Measurements from ENCODE around the gene FGFR2.
"Not testable (repeated sequence)": the region's sequence is repeated elsewhere in the genome, so short reads cannot be mapped to it uniquely, and the experiment has no call there.

The FGFR2 gene

DNA sequence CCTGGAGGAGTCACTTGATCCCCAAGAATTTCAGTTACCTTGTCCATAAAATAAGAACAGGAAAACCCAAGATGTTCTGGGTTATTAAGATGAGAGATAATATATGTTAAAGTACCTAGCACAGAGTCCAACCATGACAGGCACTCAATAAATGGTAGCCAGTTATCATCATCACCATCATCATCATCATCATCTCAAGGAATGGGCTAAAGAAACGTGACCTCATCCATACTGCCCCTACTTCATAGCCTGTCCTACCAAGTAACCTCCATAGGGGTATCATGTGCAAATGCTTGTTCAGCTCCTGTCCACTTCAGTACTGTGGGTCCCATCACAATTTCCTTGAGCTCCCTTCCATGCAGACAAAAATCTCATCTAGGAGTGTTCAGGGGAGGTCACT lies 14.4 kb downstream of the FGFR2 start:
- DNase-seq = no peak

- DNase-seq = no peak
These were observed 15.0 kb downstream of the FGFR2 start for GRCh38 chr10:121583258-121583657.

DNA sequence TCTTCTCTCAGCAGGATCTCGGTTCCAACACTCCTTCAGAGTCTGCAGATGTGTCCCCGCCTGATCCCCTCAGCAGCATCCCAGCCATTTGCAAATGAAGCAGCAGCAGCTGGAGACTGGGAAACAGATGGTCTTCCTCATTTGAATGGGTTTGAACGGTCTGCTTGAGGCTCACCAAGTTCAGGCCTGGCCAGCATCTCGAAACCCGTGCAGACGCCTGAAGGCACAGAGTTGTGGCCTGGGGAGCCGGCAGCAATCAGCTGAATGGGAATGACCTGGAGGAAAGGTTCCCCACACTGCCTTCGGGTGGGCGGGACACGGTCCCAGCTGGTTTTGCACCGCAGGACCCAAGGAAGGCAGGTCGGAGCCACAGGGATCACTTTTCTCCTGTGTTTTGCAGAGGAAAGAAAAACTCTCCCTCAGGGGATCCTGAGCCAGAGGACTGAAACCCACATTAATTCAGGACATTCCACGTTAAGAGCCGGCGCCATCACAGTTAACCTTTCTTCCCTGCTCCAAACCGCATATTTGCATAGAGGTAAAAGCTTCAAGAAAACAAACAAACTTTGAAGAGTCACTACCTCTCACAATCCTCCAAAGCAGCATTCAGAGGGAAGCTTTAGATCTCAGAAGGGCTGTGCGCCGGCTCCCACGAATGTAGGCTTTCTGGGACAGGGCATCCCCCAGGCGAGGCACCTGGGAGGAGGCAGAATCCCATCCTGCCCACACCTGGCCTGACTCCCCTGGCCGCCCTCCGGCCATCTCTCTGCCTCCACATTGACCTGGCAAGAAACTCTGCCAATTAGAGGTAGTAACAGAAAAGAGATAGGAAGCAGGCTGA lies 17.7 kb downstream of the FGFR2 start:
- no peak for DNase-seq

DNA sequence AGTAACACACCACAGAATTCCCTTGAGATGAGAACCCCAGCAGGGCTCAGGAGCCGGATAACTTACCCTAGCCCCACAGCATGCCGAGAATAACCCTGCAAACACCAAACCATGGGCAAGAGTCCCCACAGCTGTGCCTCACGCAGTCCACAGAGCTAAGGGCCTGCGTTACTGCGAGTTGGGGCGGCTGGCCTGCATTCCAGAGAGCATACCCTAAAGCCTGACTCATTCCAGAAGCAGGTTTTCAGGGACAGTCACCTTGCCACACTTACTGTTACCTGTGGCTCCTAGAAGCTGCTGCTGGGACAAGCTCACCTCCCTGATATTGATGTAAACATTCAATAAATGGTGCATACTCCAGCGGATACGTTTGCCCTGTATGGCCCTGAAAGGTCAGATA lies 18.6 kb downstream of the FGFR2 start:
- no peak for DNase-seq

GRCh38 chr10:121578965-121579364 lies 19.3 kb downstream of the FGFR2 start:
- peak; percentile 10 for DNase-seq

DNA sequence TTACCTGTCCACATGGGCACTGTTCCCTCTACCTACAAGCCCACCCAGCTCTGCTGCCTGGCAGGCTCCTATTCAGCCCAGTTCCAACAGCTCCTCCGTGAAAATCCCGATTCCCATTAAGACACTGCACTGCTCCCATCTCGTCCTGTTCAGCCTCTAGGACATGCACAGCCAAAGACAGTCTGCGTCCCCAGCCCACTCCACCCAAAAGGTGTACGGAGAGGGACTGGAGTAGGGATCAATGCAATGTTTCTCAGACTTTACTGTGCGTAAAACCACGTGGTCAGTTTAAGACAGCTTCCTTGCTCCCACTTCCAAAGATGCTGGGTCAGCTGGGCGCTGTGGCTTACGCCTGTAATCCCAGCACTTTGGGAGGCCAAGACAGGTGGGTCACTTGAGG lies 19.9 kb downstream of the FGFR2 start:
- no peak for DNase-seq

DNA sequence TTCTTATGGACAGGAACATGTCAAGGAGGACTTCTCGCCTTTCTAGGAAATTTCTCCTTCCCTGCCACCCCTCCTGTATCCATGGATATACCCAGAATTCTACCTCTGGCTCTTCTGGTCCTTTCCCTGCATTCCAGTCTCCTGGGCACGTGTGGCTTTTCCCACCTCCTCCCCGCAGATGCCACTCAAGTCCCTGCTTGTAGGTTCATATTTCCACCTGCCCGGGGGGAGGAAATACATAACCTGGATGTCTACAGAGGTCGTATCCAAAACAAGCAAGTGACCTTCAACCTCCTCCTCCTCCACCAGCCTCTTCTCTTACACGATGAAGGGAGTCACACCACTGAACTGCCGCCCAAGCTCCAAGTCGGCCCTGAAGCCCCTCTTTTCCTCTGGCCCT lies 20.7 kb downstream of the FGFR2 start:
- DNase-seq = no peak

GRCh38 chr10:121576139-121576538 lies 22.1 kb downstream of the FGFR2 start:
- DNase-seq = no peak

DNA sequence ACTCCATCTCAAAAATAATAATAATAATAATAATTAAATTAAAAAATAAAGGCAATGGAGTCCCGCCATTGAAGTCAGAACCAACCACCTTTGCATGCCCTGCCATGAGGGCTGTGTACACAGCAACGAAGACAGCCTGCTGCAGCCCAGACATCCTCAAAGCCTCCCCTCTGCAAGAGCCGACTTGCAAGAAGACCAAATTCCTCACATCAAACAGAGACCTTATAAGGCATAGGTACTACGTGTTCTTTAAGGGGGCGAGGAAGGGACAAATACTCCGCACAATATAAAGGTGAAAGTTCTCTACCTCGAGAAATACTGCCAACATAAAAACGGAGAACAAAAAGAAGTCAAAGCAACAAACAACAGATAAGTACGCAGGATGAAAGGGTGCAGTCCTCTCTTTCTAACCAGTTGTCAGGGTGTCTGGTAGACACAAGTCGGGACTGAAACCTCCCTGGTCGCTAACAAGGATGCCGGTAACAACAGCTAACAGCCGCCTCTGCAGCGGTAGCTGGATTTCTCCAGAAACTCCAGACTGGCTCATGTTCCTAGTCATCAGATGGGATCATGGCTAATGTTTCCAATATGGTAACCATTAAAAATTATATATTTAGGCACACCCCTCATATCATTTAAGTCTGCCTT lies 23.6 kb downstream of the FGFR2 start:
- no peak for DNase-seq

DNA sequence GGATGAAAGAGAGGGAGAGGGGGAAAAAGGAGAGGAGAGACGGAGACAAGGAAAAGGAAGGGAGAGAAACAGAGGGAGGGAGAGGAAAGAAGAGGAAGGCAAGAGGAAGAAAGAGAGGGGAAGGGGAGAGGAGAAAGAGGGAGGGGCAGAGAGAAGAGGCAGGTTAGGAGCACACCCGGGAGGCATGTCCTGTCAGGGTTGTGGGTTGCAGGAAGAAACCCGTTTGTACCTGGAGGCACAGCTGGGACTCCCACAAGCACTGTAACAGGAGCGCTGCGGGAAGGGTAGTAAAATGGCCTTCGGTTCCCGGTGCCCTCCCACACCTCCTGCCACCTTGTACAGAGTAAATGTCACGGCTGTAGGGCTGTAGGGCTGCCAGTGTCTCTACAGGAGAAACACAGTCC lies 24.7 kb downstream of the FGFR2 start:
- DNase-seq = no peak

GRCh38 chr10:121572859-121573537 lies 25.2 kb downstream of the FGFR2 start:
- DNase-seq = no peak

DNA sequence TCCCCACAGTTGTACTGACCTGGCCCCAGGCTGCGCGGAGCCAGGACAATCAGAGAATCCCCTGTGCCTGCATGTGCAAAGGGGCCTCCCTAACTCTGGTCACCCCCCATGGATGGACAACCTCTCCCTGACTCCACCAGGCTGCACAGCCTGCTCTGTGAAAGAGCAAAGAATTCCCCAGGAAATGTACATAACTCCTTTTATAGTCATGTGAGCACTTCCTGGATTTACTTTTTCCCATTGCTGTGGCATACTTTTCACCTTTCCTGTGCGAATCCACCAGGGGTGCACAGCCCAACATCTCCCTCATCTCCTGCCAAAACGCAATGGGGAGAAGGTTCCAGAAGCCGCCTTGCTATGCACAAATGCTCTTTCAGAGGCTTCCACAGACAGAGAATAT lies 27.9 kb downstream of the FGFR2 start:
- DNase-seq = no peak

DNA sequence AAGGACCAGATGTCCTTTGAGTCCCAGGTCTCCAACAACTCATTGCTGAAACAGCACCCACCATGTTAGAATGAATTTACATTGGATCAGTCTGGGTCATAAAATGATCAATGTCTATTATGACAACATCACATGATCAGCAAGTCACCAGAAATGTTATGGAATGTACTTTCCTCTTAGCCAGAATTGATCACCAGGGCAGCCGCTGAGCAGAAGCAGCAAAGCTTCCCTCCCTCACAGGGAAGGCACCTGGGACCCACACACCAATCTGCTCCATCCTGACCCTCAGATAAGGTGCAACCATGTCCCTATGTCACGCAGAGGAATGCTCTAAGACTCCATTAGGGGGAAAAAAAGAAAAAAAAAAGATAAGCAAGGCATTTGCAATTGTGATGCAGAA lies 30.0 kb downstream of the FGFR2 start:
- DNase-seq = no peak

DNA sequence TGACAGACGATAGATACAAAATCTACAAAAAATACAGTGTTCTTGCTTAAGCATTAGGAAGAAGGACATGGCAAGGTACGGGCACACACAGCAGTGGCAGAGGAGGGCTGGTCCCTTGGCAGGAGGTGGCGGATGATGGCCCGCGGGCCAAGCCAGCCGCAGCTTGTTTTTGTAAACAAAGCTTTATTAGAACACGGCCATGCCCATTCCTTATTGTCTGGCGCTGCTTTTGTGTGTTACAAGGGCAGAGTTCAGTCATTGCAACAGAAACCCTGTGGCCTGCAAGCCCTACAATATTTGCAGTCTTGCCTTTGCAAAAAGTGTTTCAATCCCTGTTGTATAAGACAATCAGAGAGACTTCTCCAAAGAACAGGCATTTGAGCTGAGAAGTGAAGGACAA lies 30.7 kb downstream of the FGFR2 start:
- DNase-seq = no peak

DNA sequence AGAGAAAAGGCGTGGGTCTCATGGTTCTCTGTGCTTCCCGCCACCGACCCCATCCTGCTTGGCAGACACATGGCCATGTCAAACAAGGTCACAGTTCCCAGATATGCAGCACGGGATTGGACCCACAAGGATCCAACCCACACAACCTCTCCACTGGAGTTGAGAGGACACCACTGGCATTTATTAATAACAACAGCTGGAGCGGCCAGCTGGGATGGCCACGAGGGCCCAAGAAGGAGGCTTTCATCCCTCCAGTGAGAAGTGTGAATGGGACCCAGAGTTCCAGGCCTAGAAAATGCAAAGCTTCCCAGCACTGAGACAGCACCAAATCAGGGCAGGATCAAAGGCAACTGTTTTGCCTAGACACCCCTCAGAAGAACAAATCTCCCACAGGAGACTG lies 31.5 kb downstream of the FGFR2 start:
- no peak for DNase-seq

DNA sequence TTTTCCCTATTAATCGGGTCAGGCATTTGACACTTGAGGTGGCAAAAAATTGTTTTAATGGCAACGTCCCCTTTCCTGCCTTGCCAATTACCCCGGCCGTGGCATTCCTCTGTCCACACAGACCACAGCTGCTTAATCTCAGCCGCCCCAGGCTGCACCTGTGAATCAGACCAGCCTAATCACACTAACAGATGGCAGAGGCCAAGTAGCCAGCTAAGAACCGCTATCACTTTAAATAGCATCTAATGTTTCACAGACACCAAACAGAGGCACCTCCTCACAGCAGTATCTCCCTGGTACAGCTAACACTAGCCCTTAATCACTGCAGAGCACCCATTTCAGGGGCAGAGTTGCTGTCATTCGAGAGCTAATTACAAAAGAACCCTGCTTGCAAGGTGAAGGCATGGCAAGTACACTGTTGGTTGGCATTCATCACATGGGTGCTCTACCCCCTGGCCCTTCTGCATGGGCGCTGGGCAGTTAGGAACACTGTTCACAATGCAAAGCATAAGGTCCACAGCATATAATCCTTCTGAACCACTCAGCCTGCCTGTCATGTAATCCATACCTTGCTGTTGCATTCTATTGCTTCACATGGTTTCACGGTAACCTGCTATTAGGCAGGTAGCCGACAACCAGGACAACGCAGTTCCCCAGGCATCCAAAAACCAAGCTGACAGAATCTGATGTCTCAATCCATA lies 38.8 kb downstream of the FGFR2 start:
- peak; percentile 65 for DNase-seq

- DNase-seq = no peak
These were observed 40.0 kb downstream of the FGFR2 start for GRCh38 chr10:121558238-121558637.

DNA sequence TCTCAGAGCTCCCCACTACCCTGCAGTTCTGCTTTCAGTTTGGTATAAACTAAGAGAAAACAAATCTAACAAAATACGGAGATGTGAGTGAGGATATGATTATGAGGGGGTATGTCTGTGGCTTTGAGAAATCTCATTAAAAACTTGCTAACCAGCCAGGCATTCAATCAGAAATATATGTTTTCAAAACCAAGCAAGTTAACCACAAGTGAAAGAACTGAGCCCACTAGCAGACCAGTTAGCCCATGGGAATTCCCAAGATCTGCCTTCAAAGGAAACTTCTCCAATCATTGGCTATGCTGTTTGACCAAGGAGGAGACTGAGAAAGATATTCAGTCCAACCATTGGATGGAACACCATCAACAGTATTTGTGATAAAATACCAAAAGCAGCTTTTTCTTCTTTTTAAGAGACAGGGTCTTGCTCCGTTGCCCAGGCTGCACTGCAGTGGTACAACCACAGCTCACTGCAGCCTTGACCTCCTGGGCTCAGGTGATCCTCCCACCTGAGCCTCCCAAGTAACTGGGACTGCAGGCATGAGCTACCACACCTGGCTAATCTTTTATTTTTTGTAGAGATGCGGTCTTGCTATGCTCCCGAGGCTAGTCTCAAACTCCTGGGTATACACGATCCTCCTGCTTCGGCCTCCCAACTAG lies 41.2 kb downstream of the FGFR2 start:
- DNase-seq = no peak

DNA sequence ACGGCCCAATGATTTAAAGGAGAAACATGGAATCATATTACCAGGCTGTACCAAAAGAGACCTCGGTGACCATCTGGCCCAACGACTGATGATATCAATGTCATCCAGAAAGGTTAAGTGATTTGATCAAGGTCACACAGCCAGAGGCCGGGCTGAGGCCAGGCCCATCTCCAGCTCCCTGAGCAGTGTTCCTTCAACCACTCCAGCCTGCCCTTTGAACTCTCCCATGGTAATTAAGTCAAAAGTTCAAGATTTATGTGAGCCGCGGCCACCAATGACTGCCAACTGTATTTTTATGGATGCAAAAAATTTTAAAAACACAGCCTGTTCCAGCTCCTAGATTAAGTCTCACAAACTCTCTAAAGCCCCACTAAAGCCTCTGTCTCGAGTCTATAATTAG lies 41.8 kb downstream of the FGFR2 start:
- no peak for DNase-seq

GRCh38 chr10:121554916-121555315 lies 43.3 kb downstream of the FGFR2 start:
- not testable (repeated sequence) for DNase-seq

DNA sequence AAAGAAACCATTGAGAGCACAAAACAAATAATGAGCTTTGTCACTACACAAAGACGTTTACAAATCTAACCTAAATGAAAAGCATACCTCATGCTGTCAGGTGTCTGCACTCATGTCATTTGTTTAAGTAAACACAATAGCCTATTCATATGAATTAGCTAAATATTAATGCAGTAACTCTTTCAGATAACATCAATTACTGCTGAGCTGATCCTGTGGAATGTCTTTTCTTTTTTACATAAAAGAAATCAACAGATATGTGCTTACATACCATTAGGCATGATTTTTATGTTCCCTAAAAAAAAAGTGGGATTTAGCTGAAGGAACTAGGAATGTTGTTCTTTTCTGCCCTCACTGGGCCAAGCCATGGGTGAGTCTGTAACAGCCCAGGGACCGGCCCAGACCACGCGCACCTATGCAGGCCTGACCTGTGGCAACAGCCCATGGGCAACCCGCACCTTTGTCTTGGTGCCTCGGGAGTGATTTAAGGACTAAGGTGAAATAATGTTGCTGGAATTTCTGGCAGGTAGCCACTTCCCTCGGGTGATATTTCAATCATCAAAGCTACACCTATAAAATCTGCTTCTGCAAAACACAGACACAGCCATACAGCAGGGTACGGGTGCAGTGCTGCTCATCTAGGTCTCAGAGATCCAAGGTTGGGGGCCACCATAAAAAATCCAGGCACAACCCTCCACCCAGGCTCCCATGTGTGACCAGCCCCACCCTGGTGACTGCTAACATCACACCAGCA lies 44.6 kb downstream of the FGFR2 start:
- DNase-seq = no peak

- no peak for DNase-seq
These were observed 45.5 kb downstream of the FGFR2 start for GRCh38 chr10:121552746-121553145.
